Measurements from ENCODE around the gene CAPZA2.

DNA sequence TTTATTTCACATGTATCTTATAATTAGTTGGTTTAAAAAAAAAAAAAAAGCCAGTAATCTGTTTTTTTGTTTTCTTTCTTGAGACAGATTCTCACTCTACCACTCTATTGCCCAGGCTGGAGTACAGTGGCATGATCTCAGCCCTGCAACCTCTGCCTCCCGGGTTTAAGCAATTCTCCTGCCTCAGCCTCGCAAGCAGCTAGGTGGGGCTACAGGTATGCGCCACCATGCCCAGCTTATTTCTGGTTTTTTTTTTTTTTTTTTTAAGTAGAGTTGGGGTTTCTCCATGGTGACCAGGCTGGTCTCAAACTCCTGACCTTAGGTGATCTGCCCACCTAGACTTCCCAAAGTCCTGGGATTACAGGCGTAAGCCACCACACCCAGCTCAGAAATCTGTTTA, 34.1 kb upstream of the CAPZA2 start:
- no peak for TF ChIP-seq SMAD1 (IDR thresholded peaks at IDR 0.05; ENCODE audit: low read depth, partially characterized antibody)
- TF ChIP-seq POLR2A (IDR thresholded peaks at IDR 0.05; ENCODE audit: low read depth, low read length) = no peak
- TF ChIP-seq, protein P1, sequence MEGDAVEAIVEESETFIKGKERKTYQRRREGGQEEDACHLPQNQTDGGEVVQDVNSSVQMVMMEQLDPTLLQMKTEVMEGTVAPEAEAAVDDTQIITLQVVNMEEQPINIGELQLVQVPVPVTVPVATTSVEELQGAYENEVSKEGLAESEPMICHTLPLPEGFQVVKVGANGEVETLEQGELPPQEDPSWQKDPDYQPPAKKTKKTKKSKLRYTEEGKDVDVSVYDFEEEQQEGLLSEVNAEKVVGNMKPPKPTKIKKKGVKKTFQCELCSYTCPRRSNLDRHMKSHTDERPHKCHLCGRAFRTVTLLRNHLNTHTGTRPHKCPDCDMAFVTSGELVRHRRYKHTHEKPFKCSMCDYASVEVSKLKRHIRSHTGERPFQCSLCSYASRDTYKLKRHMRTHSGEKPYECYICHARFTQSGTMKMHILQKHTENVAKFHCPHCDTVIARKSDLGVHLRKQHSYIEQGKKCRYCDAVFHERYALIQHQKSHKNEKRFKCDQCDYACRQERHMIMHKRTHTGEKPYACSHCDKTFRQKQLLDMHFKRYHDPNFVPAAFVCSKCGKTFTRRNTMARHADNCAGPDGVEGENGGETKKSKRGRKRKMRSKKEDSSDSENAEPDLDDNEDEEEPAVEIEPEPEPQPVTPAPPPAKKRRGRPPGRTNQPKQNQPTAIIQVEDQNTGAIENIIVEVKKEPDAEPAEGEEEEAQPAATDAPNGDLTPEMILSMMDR (IDR thresholded peaks at IDR 0.05 in 2 of 3, conservative IDR thresholded peaks at IDR 0.05 in 1 of 3; ENCODE audit: control insufficient read depth in 2 of 3, extremely low read depth in 1 of 3, insufficient read depth in 1 of 3, low read depth in 3 of 3, low read length in 3 of 3) = no peak; a peak in 1 of 6 replicates
- TF ChIP-seq CBX5 (IDR thresholded peaks at IDR 0.05; ENCODE audit: low read depth) = no peak
- no peak for TF ChIP-seq SUZ12 (IDR thresholded peaks at IDR 0.05; ENCODE audit: unreplicated experiment)
- TF ChIP-seq NFYB (IDR thresholded peaks at IDR 0.05; ENCODE audit: insufficient read depth, low read depth, low read length) = no peak
- TF ChIP-seq SP1 (IDR thresholded peaks at IDR 0.05; ENCODE audit: low read depth, low read length) = no peak
- no peak for TF ChIP-seq MYC (IDR thresholded peaks at IDR 0.05; ENCODE audit: insufficient read depth, insufficient read length, insufficient replicate concordance, low read length, severe bottlenecking)
- TF ChIP-seq EP300 (IDR thresholded peaks at IDR 0.05; ENCODE audit: borderline replicate concordance in 1 of 2, control insufficient read depth in 1 of 2, low read depth in 2 of 2, low read length in 2 of 2) = no peak
- no peak for TF ChIP-seq POLR2AphosphoS5 (IDR thresholded peaks at IDR 0.05; ENCODE audit: low read length)
- TF ChIP-seq FOS (IDR thresholded peaks at IDR 0.05; ENCODE audit: borderline replicate concordance, extremely low read depth, insufficient read length) = no peak
- TF ChIP-seq TBL1XR1 (IDR thresholded peaks at IDR 0.05; ENCODE audit: low read depth, low read length) = no peak
- no peak for TF ChIP-seq SRF (IDR thresholded peaks at IDR 0.05; ENCODE audit: low read depth in 2 of 2, low read length in 2 of 2)

Measured in GM12878 (cell line).